Loucy (cell line): ENCODE data around the gene USP17L24.
"Not testable (repeated sequence)": the region's sequence is repeated elsewhere in the genome, so short reads cannot be mapped to it uniquely, and the experiment has no call there.

Experiments used
- CTCF ChIP-seq: fragments of 200-600 bp; sonication (generic); conservative IDR thresholded peaks from 2 replicates; pipeline ENCODE4 v1.5.1; 2014; ENCODE audit warnings: mild to moderate bottlenecking, antibody characterized with exemption, low read length
- EZH2phosphoT487 ChIP-seq: fragments of 200-600 bp; IDR thresholded peaks from 2 replicates; pipeline ENCODE4 v1.6.1; 2018; ENCODE audit warnings: antibody characterized with exemption, mild to moderate bottlenecking, moderate library complexity, borderline replicate concordance

DNA sequence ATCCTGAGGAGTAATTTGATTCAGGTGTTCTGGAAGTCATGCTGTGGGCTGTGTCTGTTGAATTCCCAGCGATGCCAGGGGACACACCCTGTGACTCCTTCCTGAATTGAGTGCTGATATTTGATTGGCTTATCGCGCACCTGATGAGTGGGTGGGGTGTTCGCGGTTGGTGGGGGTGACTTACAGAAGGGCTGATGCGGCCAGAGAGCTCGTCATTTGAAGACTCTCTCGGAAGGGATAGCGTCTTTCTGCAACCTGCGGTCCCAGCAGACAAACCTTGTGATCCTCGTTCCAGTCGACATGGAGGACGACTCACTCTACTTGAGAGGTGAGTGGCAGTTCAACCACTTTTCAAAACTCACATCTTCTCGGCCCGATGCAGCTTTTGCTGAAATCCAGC lies 14.1 kb downstream of the USP17L24 start, which contains the start of gene USP17L5:
- TF ChIP-seq CTCF, EZH2phosphoT487: not testable (repeated sequence)
